ENCODE results near the gene COMT.

COMT gene

GRCh38 chr22:19993926-19994325 lies 52.4 kb downstream of the COMT start:
- no peak for DNase-seq (ENCODE audit: low read depth in 2 of 2)

GRCh38 chr22:19994851-19995610 lies 53.5 kb downstream of the COMT start:
- no peak for DNase-seq (ENCODE audit: low read depth in 2 of 2)

DNA sequence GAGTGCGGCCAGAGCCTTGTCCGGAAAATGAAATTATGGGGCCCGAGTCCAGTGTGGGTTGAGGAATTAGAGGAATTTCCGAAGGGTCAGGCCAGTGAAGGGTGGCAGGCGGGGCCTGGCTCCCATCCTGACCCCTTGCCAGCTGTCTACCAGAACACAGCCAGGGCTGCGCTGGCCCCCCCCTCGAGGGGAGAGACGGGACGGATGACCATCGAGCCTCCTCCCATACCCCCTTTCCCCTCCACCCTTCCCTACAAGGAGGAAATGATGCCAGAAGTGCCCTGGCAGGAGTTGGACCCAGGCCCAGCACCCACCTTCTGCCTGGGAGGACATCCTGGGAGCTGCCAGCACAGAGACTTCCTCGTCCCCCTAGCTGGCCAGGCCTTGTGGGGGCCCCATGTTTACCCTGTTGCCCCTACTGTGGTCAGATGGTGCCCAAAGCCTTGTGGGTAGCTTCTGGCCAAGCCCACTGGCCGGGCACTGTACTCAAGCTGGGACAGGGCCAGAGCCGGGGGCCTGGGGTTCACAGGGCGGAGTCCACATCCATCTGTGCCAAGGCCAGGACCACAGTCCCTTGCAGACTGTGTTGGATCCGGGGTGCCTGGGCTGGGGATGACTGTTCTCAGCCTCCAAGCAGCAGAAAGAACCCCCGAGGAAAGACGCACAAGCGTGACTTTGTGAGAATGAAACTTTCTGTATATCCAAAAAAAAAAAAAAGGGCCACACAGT lies 54.2 kb downstream of the COMT start:
- DNase-seq (ENCODE audit: low read depth in 2 of 2): no peak

- DNase-seq (ENCODE audit: low read depth in 2 of 2): no peak
Observed at GRCh38 chr22:19996694-19997384, 55.3 kb downstream of the COMT start.

DNA sequence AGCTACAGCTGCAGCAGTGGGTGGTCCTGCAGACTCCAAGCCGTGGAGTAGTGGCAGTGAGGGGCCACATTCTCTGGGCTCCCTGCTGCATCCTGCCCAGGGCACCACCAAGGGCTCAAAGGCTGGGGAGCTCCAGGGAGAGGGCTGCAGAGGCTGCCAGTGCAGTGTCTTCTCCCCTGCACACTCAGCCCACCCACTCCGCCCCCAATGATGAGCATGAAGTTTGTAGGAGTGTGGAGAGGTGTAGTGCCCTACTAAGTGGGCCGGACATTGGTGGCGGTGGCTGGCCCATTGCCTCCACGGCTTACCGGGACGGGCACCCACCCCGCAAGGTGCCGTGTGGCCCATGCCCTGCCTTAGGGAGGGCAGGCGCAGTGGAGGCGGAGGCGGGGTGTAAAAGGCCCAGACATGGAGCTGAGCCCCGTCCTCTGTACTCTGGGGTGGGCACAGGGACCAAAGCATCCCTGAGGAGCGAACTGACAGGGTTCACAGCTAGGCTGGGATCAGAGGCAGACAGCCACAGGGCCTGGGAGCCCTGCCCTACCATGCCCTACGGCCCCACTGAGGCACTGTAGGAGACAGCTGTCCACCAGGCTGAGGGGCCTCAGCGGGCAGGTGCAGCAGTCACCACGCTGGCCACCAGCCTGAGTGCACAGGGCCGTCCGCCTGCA lies 56.1 kb downstream of the COMT start:
- no peak for DNase-seq (ENCODE audit: low read depth in 2 of 2)

GRCh38 chr22:19998232-19998951 lies 56.8 kb downstream of the COMT start:
- DNase-seq (ENCODE audit: low read depth in 2 of 2): no peak

DNA sequence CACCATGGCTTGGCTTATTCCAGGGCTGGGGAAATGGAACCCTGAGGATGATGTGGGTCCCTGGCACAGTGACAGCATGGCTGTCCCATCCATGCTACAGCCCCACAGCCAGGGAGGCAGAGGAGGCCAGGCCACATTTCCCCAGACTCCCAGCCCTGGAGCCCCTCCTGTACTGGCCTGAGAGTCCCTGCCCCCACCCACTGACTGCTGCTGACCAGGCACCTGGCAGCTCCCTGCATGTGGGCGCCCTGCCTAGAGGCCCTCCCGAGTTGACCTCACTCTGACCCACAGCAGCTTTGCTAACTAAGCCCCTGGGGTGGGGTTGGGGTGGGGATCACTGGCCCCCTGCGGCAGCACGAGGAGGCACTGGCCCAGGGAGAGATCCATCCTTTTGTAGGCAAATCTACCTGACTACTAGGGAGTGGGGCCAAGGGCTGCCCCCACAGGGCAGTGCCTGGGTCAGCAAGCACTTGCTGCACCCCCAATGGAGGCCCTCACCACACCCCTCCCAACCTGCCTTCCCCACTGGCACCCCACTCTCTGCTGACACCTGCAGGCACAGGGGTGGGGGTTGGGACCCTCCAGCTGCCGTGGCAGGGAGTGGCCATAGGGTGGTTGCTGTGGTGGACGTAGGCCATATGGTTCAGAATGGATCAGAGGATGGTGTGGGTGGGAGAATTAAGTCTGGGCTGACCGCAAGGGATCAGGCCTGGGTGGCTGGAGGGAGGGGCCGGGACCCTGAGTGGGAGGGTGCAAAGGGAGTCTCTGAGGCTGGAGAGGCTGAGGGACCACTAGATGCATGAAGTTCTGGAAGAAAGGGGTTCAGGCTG lies 57.6 kb downstream of the COMT start:
- no peak for DNase-seq (ENCODE audit: low read depth in 2 of 2)

DNA sequence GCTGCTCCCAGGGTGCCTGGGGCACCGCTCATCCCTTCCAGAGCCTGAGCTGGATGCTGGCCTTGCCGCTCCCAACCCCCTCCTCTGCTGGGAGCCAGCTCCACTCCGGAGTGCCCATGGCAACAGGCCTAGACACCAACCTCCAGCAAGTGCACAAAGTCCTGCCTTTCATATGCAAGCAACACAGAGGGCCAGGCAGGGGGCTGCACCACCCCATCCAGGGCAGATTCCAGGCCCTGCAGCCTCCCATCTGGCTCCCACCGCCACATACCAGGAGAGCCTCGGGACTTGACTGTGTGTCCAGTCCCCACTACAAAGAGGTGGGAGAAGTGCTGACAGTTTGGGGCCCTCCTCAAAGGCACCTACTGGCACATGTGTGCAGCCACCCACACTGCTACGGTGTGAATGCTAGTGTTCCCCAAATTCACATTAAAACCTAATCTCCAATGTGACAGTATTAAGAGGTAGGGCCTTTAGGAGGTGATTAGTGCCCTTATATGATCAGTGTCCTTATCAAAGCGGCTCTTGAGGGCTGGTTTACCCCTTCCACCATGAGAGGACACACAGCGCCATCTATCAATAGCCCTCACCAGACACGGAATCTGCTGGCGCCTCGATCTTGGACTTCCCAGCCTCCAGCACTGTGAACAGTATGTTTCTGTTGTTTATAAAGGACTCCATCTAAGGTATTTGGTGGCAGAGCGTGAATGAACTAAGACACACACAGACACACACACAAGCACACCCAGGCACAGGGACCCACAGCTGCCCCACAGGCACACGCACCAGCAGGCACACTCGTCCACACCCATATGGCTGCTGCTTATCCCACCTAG lies 58.9 kb downstream of the COMT start:
- no peak for DNase-seq (ENCODE audit: low read depth in 2 of 2)

- DNase-seq (ENCODE audit: low read depth in 2 of 2): no peak
Observed at GRCh38 chr22:20001082-20001638, 59.6 kb downstream of the COMT start.

DNA sequence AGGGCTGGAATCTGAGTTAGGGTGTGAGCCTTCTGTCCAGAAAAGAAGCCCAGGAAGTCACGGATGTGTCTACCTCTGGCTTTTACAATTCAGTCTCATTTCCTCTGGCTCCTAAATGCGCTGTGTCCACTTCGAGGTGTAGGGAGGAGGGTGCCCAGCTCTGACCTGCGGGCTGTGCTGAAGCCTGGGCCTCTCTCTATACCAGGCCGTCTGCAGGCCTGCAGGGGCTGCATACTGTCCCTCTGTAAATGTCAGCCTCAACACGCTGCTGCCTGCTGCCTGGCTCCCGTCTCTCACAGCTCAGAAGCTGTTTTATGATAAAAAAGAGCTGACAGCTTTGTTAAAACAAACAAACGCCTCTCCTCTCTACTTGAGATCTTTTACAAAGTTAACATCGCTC lies 60.6 kb downstream of the COMT start:
- no peak for DNase-seq (ENCODE audit: low read depth in 2 of 2)

- no peak for DNase-seq (ENCODE audit: low read depth in 2 of 2)
Observed at GRCh38 chr22:20002636-20003035, 61.1 kb downstream of the COMT start.

GRCh38 chr22:20003304-20003703 lies 61.7 kb downstream of the COMT start:
- no peak for DNase-seq (ENCODE audit: low read depth in 2 of 2)

DNA sequence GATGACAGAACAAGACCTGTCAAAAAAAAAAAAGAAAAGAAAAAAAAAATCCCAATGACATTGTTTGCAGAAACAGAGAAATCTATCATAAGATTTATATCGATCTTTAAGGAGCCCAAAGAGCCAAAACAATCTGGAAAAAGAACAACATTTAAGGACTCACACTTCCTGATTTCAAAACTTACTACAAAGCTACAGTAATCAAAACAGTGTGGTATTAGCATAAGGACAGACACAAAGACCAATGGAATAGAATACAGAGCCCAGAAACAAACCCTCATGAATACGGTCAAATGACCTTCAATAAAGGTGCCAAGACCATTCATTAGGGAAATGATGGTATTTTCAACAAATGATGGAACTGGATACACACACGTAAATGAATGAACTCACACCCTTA lies 62.9 kb downstream of the COMT start:
- DNase-seq (ENCODE audit: low read depth in 2 of 2): no peak

DNA sequence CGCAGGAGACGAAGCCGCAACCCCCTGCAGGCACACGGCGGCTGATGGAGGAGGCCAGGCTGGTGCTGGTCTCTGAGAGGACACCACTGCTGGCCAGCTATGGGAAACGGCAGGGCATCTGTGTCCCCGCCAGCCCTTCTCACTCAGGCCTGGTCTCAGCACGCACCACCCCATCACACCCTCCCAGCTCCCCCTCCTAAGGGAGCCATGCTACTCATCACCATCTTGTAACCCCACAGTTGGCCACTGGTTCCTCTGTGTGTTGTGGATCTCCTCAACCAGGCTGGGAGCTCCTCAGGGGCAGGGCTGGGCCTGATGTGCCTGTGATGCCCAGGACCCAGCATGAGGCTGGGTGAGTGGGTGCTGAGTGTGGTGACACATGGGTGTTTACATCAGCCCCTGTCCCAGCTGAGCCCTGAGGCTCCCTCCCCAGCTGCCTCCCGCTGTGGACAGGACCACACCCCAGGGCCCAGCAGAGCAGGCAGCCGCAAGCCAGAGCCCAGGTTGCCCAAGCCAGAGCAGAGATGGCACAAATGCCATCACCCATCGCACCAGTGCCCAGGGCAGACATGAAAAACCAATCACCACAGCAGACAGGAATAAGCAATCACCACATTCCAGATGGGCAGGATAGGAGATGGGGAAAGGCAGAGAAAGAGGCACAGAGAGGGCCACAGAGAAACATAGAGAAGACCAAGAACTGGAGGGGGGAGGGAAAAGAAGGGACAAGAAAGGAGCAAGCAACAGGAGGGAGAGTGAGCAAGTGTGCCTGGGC lies 66.8 kb downstream of the COMT start:
- DNase-seq (ENCODE audit: low read depth in 2 of 2): no peak

GRCh38 chr22:20009018-20009491 lies 67.5 kb downstream of the COMT start:
- DNase-seq (ENCODE audit: low read depth in 2 of 2): no peak

- no peak for DNase-seq (ENCODE audit: low read depth in 2 of 2)
Observed at GRCh38 chr22:20009582-20010306, 68.2 kb downstream of the COMT start.

GRCh38 chr22:20010307-20011122 lies 68.9 kb downstream of the COMT start:
- no peak for DNase-seq (ENCODE audit: low read depth in 2 of 2)
